ENCODE results near the gene ZBTB16.

ZBTB16 gene

GRCh38 chr11:114090976-114091375 lies 31.5 kb downstream of the ZBTB16 start:
- TF ChIP-seq CTCF (IDR thresholded peaks at IDR 0.05; ENCODE audit: extremely low read depth, missing control alignments), result no peak
- no peak for DNase-seq (ENCODE audit: low spot score)

GRCh38 chr11:114091516-114092397 lies 32.2 kb downstream of the ZBTB16 start:
- DNase-seq (ENCODE audit: low spot score), result no peak
- no peak for TF ChIP-seq CTCF (IDR thresholded peaks at IDR 0.05; ENCODE audit: extremely low read depth, missing control alignments)

GRCh38 chr11:114092478-114092877 lies 33.0 kb downstream of the ZBTB16 start:
- no peak for DNase-seq (ENCODE audit: low spot score)
- no peak for TF ChIP-seq CTCF (IDR thresholded peaks at IDR 0.05; ENCODE audit: extremely low read depth, missing control alignments)

GRCh38 chr11:114092953-114093352 lies 33.4 kb downstream of the ZBTB16 start:
- DNase-seq (ENCODE audit: low spot score), result no peak
- no peak for TF ChIP-seq CTCF (IDR thresholded peaks at IDR 0.05; ENCODE audit: extremely low read depth, missing control alignments)

- no peak for TF ChIP-seq CTCF (IDR thresholded peaks at IDR 0.05; ENCODE audit: extremely low read depth, missing control alignments)
- DNase-seq (ENCODE audit: low spot score), result no peak
Measured at GRCh38 chr11:114094516-114094915, 35.0 kb downstream of the ZBTB16 start.

- TF ChIP-seq CTCF (IDR thresholded peaks at IDR 0.05; ENCODE audit: extremely low read depth, missing control alignments), result no peak
- DNase-seq (ENCODE audit: low spot score), result no peak
Measured at GRCh38 chr11:114095899-114096298, 36.4 kb downstream of the ZBTB16 start.

GRCh38 chr11:114097832-114098231 lies 38.3 kb downstream of the ZBTB16 start:
- no peak for DNase-seq (ENCODE audit: low spot score)
- no peak for TF ChIP-seq CTCF (IDR thresholded peaks at IDR 0.05; ENCODE audit: extremely low read depth, missing control alignments)
